Gastrocnemius medialis (tissue), 4 donors: ENCODE results near the gene ZNF425. TPM values are rescaled to one million over a fixed set of nuclear protein-coding genes. Genes with fewer than 3 reads are reported as not detected.

Experiments
- ATAC-seq, 2 donors: fragments of 150-250 bp; one replicate each; pipeline ENCODE4 v1.9.1; 2016
- DNase-seq, 2 donors: peaks; one replicate each; pipeline ENCODE4 v3.0.0-alpha.2; 2019
- H3K27ac ChIP-seq, 4 donors: fragments of 200-600 bp; sonication (generic); 1 replicate in 1 of 4; 2 replicates in 3 of 4; pipeline ENCODE4 v1.5.1; 2016 to 2018; ENCODE audit warnings: mild to moderate bottlenecking in 2 of 4, moderate library complexity in 1 of 4
- H3K27me3 ChIP-seq, 3 donors: fragments of 200-600 bp; sonication (generic) in 2 of 3; 1 replicate in 1 of 3; 2 replicates in 2 of 3; pipeline versions ENCODE4 v1.5.1 to v1.6.0; 2016 to 2019; ENCODE audit warnings: mild to moderate bottlenecking in 1 of 3, moderate library complexity in 1 of 3
- H3K36me3 ChIP-seq, 2 donors: fragments of 200-600 bp; sonication (generic) in 1 of 2; one replicate each; pipeline ENCODE4 v1.5.1; 2017 to 2018
- H3K4me1 ChIP-seq, 2 donors: fragments of 200-600 bp; sonication (generic) in 1 of 2; one replicate each; pipeline ENCODE4 v1.5.1; 2016 to 2017; ENCODE audit warnings: mild to moderate bottlenecking in 2 of 2
- H3K4me3 ChIP-seq, 4 donors: fragments of 200-600 bp; sonication (generic) in 3 of 4; 1 replicate in 1 of 4; 2 replicates in 3 of 4; pipeline ENCODE4 v1.5.1; 2016 to 2019; ENCODE audit warnings: mild to moderate bottlenecking in 2 of 4
- H3K9me3 ChIP-seq, 3 donors: fragments of 200-600 bp; sonication (generic) in 2 of 3; 1 replicate in 1 of 3; 2 replicates in 2 of 3; pipeline ENCODE4 v1.5.1; 2016 to 2019
- POLR2A ChIP-seq, 2 donors: fragments of 450-650 bp; IDR thresholded peaks; one replicate each; pipeline ENCODE4 v1.6.1; 2017; ENCODE audit warnings: antibody characterized with exemption in 2 of 2, mild to moderate bottlenecking in 2 of 2, moderate library complexity in 2 of 2
- in situ Hi-C, 4 donors: fragments of 200-750 bp; cut with MboI; loops; one replicate each; pipeline versions ENCODE4 v1.15.0 to v1.8.0; 2017; ENCODE audit warnings: low sequenced_read_pairs in 4 of 4
- intact Hi-C: fragments of 100-400 bp; cut with DNase I; formaldehyde crosslinking; loops from one replicate; pipeline ENCODE4 v1.15.1; 2023; ENCODE audit warnings: low total_unique reads
- total RNA-seq, 4 donors: library from RNA; depleted of rRNA; stranded (reverse); fragments of >200 nt; gene quantifications; one replicate each; pipeline versions ENCODE4 v1.1.0 to v1.2.3, GENCODE V29; 2016
- TF ChIP-seq, protein P1 (sequence below), 5 experiments: fragments of 450-650 bp in 3 of 5; fragments of 200-600 bp in 2 of 5; sonication (generic) in 2 of 5; IDR thresholded peaks in 4 of 5; conservative IDR thresholded peaks in 1 of 5; 1 replicate in 4 of 5; 2 replicates in 1 of 5; pipeline ENCODE4 v1.5.1; 2016 to 2019; ENCODE audit warnings: antibody characterized with exemption in 5 of 5, mild to moderate bottlenecking in 3 of 5, moderate library complexity in 3 of 5

Gene ZNF425
- total RNA-seq, 4 donors from 2014 or later, result 1.2 to 3.2 (median 1.5) TPM

DNA sequence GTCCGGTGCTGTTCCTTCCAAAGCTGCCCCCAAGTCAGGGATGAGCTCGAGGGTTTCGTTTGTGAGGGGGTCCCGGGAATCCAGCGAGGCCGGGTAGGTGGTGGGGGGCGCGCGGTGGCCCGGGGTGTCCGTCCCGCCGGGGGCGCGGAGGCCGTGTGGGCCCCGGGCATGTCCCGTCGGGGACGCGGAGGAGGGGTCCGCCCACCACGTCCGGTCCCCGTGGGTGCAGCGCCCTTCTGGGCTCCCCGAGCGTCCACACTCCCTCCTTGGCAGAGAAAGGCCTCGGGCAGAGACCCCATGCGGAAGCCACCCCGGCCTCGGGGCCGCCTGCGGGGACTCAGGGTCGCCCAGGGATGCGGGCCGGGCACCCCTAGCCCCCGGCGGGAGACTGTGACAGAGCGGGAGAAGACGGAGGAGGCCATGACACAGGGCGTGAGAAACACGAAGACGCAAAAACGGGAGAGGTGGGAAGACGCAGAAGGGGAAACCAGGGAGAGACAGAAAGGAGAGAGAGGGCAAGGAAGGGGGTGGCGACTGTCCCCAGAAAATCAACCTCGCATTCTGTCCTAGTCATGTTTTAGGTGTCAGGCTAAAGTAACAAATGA is 640 bp upstream of the ZNF425 start:
- no peak for TF ChIP-seq POLR2A (IDR thresholded peaks at IDR 0.05)
- TF ChIP-seq, protein P1, sequence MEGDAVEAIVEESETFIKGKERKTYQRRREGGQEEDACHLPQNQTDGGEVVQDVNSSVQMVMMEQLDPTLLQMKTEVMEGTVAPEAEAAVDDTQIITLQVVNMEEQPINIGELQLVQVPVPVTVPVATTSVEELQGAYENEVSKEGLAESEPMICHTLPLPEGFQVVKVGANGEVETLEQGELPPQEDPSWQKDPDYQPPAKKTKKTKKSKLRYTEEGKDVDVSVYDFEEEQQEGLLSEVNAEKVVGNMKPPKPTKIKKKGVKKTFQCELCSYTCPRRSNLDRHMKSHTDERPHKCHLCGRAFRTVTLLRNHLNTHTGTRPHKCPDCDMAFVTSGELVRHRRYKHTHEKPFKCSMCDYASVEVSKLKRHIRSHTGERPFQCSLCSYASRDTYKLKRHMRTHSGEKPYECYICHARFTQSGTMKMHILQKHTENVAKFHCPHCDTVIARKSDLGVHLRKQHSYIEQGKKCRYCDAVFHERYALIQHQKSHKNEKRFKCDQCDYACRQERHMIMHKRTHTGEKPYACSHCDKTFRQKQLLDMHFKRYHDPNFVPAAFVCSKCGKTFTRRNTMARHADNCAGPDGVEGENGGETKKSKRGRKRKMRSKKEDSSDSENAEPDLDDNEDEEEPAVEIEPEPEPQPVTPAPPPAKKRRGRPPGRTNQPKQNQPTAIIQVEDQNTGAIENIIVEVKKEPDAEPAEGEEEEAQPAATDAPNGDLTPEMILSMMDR (IDR thresholded peaks at IDR 0.05 in 4 of 5, conservative IDR thresholded peaks at IDR 0.05 in 1 of 5), result no peak
- in situ Hi-C loops, result no loop called here
- ATAC-seq, result peak; percentile 54 to 60

DNA sequence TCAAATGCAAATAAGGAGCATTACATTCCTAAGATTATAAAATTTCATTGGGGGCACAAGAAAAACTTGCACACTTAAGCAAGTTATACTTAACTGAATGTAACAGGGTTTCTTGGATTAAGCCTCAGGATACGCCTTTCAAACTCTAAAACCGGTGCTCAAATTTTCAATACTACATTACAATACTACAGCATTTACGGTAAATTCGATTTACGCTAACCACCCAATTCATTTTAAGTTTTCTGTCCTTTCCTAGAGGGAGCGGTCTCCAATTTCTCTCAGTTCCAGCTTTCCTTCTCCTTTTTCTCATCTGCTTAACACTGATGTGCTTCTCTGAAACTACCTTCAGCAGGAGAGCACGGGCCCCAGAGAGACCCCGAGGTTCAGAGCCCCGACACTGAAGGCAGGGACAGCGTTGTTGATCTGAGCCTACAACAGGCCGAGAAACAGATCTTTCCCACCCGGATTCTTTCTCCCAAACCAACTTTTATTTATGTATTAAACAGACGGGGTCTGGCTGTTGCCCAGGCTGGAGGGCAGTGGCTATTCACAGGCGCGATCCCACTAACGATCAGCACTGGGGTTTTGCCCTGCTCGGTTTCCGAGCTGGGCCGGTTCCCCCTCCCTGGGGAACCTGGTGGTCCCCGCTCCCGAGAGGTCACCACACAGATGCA is 798 bp downstream of the ZNF425 start:
- ATAC-seq (no peak), DNase-seq (no peak)
- in situ Hi-C loops, result no loop called here
- Histone ChIP-seq H3K4me1 (peaks cover 9% of the 10 kb centered on the region in 2 donors), H3K4me3 (peak overlapping the region; percentile 79 to 100 (median 96)), H3K36me3 (no peaks in the 10 kb centered on the region), H3K27me3 (no peaks in the 10 kb centered on the region), H3K9me3 (no peaks in the 10 kb centered on the region), H3K27ac (peak overlapping the region; percentile 94 to 98 (median 96))
- TF ChIP-seq POLR2A (IDR thresholded peaks at IDR 0.05), result no peak
- TF ChIP-seq, protein P1 (IDR thresholded peaks at IDR 0.05 in 4 of 5, conservative IDR thresholded peaks at IDR 0.05 in 1 of 5), result no peak
- intact Hi-C loops, result no loop called here

More for the DNA sequence above, 640 bp upstream of the ZNF425 start:
- intact Hi-C loops, result loop anchor here (1.0 to 2.0 kb wide), 5 partner anchors 21 to 186 kb away; partner anchors contain the start of genes PDIA4, ZNF398 and ZNF786
- no peaks in the 10 kb centered on the region for H3K9me3 ChIP-seq
- H3K4me1 ChIP-seq, result peaks cover 9% of the 10 kb centered on the region in 2 donors
- peak; percentile 14 to 28 for DNase-seq
- H3K36me3 ChIP-seq, result no peaks in the 10 kb centered on the region
- H3K27me3 ChIP-seq, result no peaks in the 10 kb centered on the region
- H3K4me3 ChIP-seq, result peak overlapping the region; percentile 79 to 100 (median 96)
- peak overlapping the region; percentile 94 to 98 (median 96) for H3K27ac ChIP-seq

DNA sequence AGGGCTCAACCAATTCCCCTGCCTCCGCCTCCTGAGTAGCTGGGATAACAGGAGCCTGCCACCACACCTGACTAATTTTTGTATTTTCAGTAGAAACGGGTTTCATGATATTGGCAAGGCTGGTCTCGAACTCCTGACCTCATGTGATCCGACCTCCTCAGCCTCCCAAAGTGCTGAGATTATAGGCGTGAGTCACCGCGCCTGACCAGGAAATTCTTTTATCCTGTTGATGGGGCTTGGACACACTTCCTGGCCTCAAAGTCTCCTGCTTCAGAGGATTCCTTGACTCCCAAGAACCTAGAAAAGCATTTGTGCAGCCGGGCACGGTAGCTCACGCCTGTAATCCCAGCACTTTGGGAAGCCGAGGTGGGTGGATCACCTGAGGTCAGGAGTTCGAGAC is 16.2 kb downstream of the ZNF425 start:
- intact Hi-C loops, result no loop called here
- Histone ChIP-seq H3K27me3 (no peaks in the 10 kb centered on the region), H3K4me3 (no peak overlapping the region), H3K9me3 (no peaks in the 10 kb centered on the region), H3K27ac (no peak overlapping the region), H3K4me1 (no peaks in the 10 kb centered on the region), H3K36me3 (no peaks in the 10 kb centered on the region)
- ATAC-seq (no peak), DNase-seq (no peak)
- no peak for TF ChIP-seq POLR2A (IDR thresholded peaks at IDR 0.05)
- TF ChIP-seq, protein P1 (IDR thresholded peaks at IDR 0.05 in 4 of 5, conservative IDR thresholded peaks at IDR 0.05 in 1 of 5), result no peak
- in situ Hi-C loops, result no loop called here

DNA sequence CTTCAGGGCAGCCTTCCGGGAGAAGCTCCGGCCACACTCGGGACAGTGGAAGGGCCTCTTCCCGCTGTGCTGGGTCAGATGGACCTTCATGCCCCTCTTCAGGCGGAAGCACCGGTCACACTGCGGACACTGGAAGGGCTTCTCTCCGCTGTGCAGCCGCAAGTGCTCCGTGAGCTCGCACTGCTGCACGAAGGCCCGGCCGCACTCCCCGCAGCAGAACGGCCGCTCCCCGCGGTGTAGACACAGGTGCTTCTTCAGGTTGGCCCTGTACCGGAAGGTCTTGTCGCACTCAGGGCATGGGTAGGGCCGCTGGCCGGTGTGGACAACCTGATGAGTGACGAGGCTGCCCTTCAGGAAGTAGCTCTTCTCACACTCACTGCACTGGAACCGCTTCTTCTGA is 21.4 kb downstream of the ZNF425 start:
- Histone ChIP-seq H3K27ac (no peak overlapping the region), H3K36me3 (no peaks in the 10 kb centered on the region), H3K9me3 (no peaks in the 10 kb centered on the region), H3K27me3 (no peaks in the 10 kb centered on the region), H3K4me1 (no peaks in the 10 kb centered on the region), H3K4me3 (no peak overlapping the region)
- intact Hi-C loops (no loop called here), in situ Hi-C loops (no loop called here)
- no peak for TF ChIP-seq POLR2A (IDR thresholded peaks at IDR 0.05)
- TF ChIP-seq, protein P1 (IDR thresholded peaks at IDR 0.05 in 4 of 5, conservative IDR thresholded peaks at IDR 0.05 in 1 of 5), result no peak
- ATAC-seq (no peak), DNase-seq (no peak)
